GM12878 (cell line): ENCODE data around the gene ABCA7. TPM values are rescaled to one million over a fixed set of nuclear protein-coding genes. Genes with fewer than 3 reads are reported as not detected.

Experiments used
- ATAC-seq: fragments of 200-7000 bp; cut with Tn5 transposase; 3 replicates; pipeline ENCODE4 v1.9.1; 2020; ENCODE audit warnings: mild to moderate bottlenecking, moderate library complexity
- BruUV-seq: library from RNA; stranded (reverse); fragments of 400-500 nt; replicated peaks from 2 replicates; lab custom pipeline; 2021; lab: Mats Ljungman, UMichigan
- CTCF ChIA-PET: fragments of 300-600 bp; sonication (Branson Sonifier 250); formaldehyde crosslinking; extraction: SDS; loops from one replicate; lab custom pipeline; 2021; ENCODE audit warnings: inconsistent platforms; lab: Yijun Ruan, JAX
- POLR2A ChIA-PET: fragments of 350-600 bp; formaldehyde crosslinking; extraction: SDS; loops from one replicate; lab custom pipeline; 2021; ENCODE audit warnings: inconsistent platforms; lab: Charles Lee
- RAD21 ChIA-PET: fragments of 300-600 bp; sonication (Branson Sonifier 250); formaldehyde crosslinking; loops from one replicate; lab custom pipeline; 2023; ENCODE audit warnings: antibody characterized with exemption; ENCODE audit not compliant: unreplicated experiment; lab: Charles Lee
- SMC1A ChIA-PET: fragments of 300-600 bp; sonication (Branson Sonifier 250); formaldehyde crosslinking; loops from one replicate; lab custom pipeline; 2023; ENCODE audit not compliant: unreplicated experiment, uncharacterized antibody; lab: Charles Lee
- DNase-seq: peaks from one replicate; pipeline ENCODE4 v3.0.0-alpha.2; 2011; ENCODE audit warnings: low read depth, low spot score
- FAIRE-seq: peaks from 3 replicates; lab custom pipeline; 2011; peaks lifted over from hg19 to GRCh38; lab: Jason Lieb, UNC
- H2AFZ ChIP-seq: 2 replicates; pipeline ENCODE4 v1.6.0; 2011; ENCODE audit warnings: low read depth, low read length, control low read depth; ENCODE audit not compliant: control insufficient read depth
- H3K27ac ChIP-seq: 2 replicates; pipeline ENCODE4 v1.5.1; 2011; ENCODE audit warnings: control low read depth; ENCODE audit not compliant: control insufficient read depth, insufficient read depth
- H3K27me3 ChIP-seq, 2 experiments: replicated peaks in 1 of 2; 2 replicates each; pipeline versions ENCODE4 v1.6.0 to v1.6.1; 2011; ENCODE audit warnings: low read length in 1 of 2; ENCODE audit not compliant: control insufficient read depth in 2 of 2, insufficient read depth in 2 of 2
- H3K36me3 ChIP-seq, 2 experiments: 2 replicates each; pipeline ENCODE4 v1.5.1; 2011; ENCODE audit warnings: low read length in 1 of 2; ENCODE audit not compliant: control insufficient read depth in 2 of 2, insufficient read depth in 2 of 2
- H3K4me1 ChIP-seq: 2 replicates; pipeline ENCODE4 v1.6.1; 2011; ENCODE audit warnings: mild to moderate bottlenecking, low read length, moderate library complexity, mixed read lengths; ENCODE audit not compliant: control insufficient read depth, insufficient read depth
- H3K4me2 ChIP-seq: 2 replicates; pipeline ENCODE4 v1.6.0; 2011; ENCODE audit warnings: control low read depth; ENCODE audit not compliant: control insufficient read depth, insufficient read depth
- H3K4me3 ChIP-seq: fragments of 200-600 bp; sonication (generic); 2 replicates; pipeline ENCODE4 v1.5.1; 2016
- H3K79me2 ChIP-seq: 2 replicates; pipeline ENCODE4 v1.6.0; 2011; ENCODE audit warnings: low read length; ENCODE audit not compliant: control insufficient read depth, insufficient read depth
- H3K9ac ChIP-seq: 2 replicates; pipeline ENCODE4 v1.8.0; 2011; ENCODE audit warnings: low read length, control low read depth, mixed read lengths; ENCODE audit not compliant: control insufficient read depth, insufficient read depth
- H3K9me3 ChIP-seq: replicated peaks from 3 replicates; pipeline ENCODE4 v1.5.1; 2011; ENCODE audit warnings: mild to moderate bottlenecking, low read length; ENCODE audit not compliant: control insufficient read depth, insufficient read depth
- H4K20me1 ChIP-seq: 2 replicates; pipeline ENCODE4 v1.6.0; 2011; ENCODE audit not compliant: control insufficient read depth, insufficient read depth
- SUZ12 ChIP-seq: fragments of 200-600 bp; sonication (generic); IDR thresholded peaks from one replicate; pipeline ENCODE4 v1.6.1; 2018; ENCODE audit warnings: antibody characterized with exemption, mild to moderate bottlenecking; ENCODE audit not compliant: unreplicated experiment
- WGBS: methylation state at CpG from one replicate; pipeline ENCODE4 v1.1.6; 2016; ENCODE audit warnings: low lambda C conversion rate; ENCODE audit not compliant: insufficient replicate concordance, insufficient coverage; ENCODE audit errors: missing lambda C conversion rate; 5-methylcytosine and 5-hydroxymethylcytosine counted together
- in situ Hi-C: fragments of 300-500 bp; cut with MboI; formaldehyde crosslinking; loops from 9 replicates; pipeline ENCODE4 v1.14.3; 2018; ENCODE audit warnings: mixed read lengths
- intact Hi-C: fragments of 100-400 bp; cut with micrococcal nuclease; formaldehyde crosslinking; loops from one replicate; pipeline ENCODE4 v1.14.2; 2022; ENCODE audit not compliant: unreplicated experiment
- polyA plus RNA-seq, 11 experiments: library from polyadenylated mRNA; depleted of rRNA in 4 of 11; unstranded in 6 of 11; stranded (reverse) in 5 of 11; fragments of >200 nt; fragmentation: Nextera tagmentation in 4 of 11; fragmentation: Illumina TruSeq in 1 of 11; extraction: Ambion mirVana in 4 of 11; extraction: Trizol in 1 of 11; gene quantifications; 1 replicate in 1 of 11; 2 replicates in 10 of 11; pipeline versions ENCODE4 v1.2.1 to v1.2.3, GENCODE V29; 2011 to 2016; ENCODE audit warnings: inconsistent platforms in 2 of 11, missing spikeins in 2 of 11, low read depth in 1 of 11
- total RNA-seq, 4 experiments: library from RNA; depleted of rRNA in 3 of 4; stranded (reverse); fragments of >200 nt in 3 of 4; fragmentation: Illumina TruSeq in 1 of 4; extraction: Trizol in 1 of 4; gene quantifications; 2 replicates each; pipeline versions ENCODE4 v1.2.1 to v1.2.3, GENCODE V29; 2013 to 2021
- TF ChIP-seq, protein P1 (sequence below): IDR thresholded peaks from 2 replicates; pipeline ENCODE4 v1.6.1; 2012; ENCODE audit warnings: improper control_type of control experiment, low read depth, low read length; ENCODE audit not compliant: insufficient replicate concordance

Gene ABCA7
- total and polyA plus RNA-seq, 10 of the 15 experiments (the other 5 are each of a cell fraction or from before 2014, with no cell fraction given), result 1.0 to 49.5 (median 14.8) TPM

DNA sequence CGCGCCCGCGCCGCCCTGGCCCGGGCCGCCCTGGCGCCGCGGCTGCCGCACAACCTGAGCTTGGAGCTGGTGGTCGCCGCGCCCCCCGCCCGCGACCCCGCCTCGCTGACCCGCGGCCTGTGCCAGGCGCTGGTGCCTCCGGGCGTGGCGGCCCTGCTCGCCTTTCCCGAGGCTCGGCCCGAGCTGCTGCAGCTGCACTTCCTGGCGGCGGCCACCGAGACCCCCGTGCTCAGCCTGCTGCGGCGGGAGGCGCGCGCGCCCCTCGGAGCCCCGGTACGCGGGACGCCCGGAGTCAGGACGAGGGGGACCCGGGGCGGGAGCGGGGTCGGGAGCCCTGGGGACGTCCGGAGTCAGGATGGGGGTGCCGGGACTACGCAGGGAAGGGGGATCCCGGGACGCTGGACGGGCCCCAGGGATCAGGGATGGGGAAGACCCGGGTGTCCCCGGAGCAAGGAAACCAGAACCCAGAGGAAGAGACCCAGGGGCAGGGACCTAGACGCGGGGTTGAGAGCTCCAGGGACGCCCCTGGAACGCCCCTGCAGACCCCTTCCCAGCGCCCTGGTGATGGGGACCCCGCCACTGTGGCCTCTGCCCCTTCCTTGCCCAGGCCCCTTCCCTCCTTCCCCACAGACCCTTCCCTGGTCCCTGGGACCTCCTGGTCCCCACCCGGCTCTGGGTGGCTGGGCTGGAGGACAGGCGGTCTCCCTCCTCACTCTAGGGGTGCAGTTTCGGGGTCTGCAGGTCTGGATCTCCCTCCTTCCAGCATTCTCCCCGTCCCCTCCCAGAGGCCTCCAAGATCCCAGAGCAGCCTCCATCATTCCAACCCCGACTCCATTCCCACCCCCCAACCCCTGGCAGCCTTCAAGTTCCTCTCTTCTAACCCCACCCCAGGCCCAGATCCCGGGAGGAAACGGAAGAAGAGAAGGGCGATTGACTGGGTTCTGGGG lies 39.0 kb upstream of the ABCA7 start:
- no peak overlapping the region for H3K27ac ChIP-seq
- no peaks in the 10 kb centered on the region for H3K36me3 ChIP-seq
- intact Hi-C loops (loop anchor here (1.0 kb wide), 2 partner anchors 76 to 80 kb away; no protein-coding TSS in a partner anchor), in situ Hi-C loops (no loop called here)
- no peak overlapping the region for H3K4me2 ChIP-seq
- RAD21 ChIA-PET, result interaction anchor here (0.6 to 1.4 kb wide), 4 partner anchors 90 to 204 kb away, joined by 3 to 4 read pairs (median 4); no protein-coding TSS in a partner anchor
- TF ChIP-seq, protein P1, sequence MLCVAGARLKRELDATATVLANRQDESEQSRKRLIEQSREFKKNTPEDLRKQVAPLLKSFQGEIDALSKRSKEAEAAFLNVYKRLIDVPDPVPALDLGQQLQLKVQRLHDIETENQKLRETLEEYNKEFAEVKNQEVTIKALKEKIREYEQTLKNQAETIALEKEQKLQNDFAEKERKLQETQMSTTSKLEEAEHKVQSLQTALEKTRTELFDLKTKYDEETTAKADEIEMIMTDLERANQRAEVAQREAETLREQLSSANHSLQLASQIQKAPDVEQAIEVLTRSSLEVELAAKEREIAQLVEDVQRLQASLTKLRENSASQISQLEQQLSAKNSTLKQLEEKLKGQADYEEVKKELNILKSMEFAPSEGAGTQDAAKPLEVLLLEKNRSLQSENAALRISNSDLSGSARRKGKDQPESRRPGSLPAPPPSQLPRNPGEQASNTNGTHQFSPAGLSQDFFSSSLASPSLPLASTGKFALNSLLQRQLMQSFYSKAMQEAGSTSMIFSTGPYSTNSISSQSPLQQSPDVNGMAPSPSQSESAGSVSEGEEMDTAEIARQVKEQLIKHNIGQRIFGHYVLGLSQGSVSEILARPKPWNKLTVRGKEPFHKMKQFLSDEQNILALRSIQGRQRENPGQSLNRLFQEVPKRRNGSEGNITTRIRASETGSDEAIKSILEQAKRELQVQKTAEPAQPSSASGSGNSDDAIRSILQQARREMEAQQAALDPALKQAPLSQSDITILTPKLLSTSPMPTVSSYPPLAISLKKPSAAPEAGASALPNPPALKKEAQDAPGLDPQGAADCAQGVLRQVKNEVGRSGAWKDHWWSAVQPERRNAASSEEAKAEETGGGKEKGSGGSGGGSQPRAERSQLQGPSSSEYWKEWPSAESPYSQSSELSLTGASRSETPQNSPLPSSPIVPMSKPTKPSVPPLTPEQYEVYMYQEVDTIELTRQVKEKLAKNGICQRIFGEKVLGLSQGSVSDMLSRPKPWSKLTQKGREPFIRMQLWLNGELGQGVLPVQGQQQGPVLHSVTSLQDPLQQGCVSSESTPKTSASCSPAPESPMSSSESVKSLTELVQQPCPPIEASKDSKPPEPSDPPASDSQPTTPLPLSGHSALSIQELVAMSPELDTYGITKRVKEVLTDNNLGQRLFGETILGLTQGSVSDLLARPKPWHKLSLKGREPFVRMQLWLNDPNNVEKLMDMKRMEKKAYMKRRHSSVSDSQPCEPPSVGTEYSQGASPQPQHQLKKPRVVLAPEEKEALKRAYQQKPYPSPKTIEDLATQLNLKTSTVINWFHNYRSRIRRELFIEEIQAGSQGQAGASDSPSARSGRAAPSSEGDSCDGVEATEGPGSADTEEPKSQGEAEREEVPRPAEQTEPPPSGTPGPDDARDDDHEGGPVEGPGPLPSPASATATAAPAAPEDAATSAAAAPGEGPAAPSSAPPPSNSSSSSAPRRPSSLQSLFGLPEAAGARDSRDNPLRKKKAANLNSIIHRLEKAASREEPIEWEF, result no peak
- TF ChIP-seq SUZ12, result peak; percentile 49
- H3K4me3 ChIP-seq, result no peak overlapping the region
- FAIRE-seq (no peak), DNase-seq (no peak), ATAC-seq (no peak)
- POLR2A ChIA-PET, result interaction anchor here (0.6 to 1.1 kb wide), 4 partner anchors 19 to 230 kb away, joined by 3 to 4 read pairs (median 3); partner anchors contain the start of genes MED16 and RNU6-9
- H4K20me1 ChIP-seq, result no peaks in the 10 kb centered on the region
- SMC1A ChIA-PET, result interaction anchor here (1.0 kb wide), 1 partner anchor 203 kb away, joined by 6 read pairs; no protein-coding TSS in a partner anchor
- no peaks in the 10 kb centered on the region; the same call in 1 of the 2 replicates for H3K4me1 ChIP-seq
- no peaks in the 10 kb centered on the region for H3K79me2 ChIP-seq
- BruUV-seq, result no TSS peak
- H3K27me3 ChIP-seq, result peaks cover 3 to 5% of the 10 kb centered on the region in 2 experiments; a peak in 3 of 4 replicates
- H2AFZ ChIP-seq, result no peak overlapping the region
- CTCF ChIA-PET, result interaction anchor here (0.7 to 1.4 kb wide), 5 partner anchors 20 to 225 kb away, joined by 3 to 4 read pairs (median 3); partner anchors contain the start of gene RNU6-2
- WGBS, result 5% methylated on average over 68 of the region's 73 CpGs
- no peaks in the 10 kb centered on the region for H3K9me3 ChIP-seq
- H3K9ac ChIP-seq, result no peak overlapping the region
